PC-9 (cell line): ENCODE data around the gene SH3BP4. TPM values are rescaled to one million over a fixed set of nuclear protein-coding genes. Genes with fewer than 3 reads are reported as not detected.
A peak's percentile ranks its signal among the peaks of the same experiment; 100 is the strongest.

Experiments
- BruUV-seq: library from RNA; stranded (reverse); fragments of 400-500 nt; replicated peaks from 2 replicates; lab custom pipeline; 2021; lab: Mats Ljungman, UMichigan
- CTCF ChIA-PET: fragments of 300-600 bp; sonication (Branson Sonifier 250); formaldehyde crosslinking; loops from one replicate; lab custom pipeline; 2022; ENCODE audit warnings: antibody characterized with exemption; lab: Charles Lee
- POLR2A ChIA-PET: fragments of 300-600 bp; sonication (Branson Sonifier 250); formaldehyde crosslinking; loops from one replicate; lab custom pipeline; 2022; ENCODE audit warnings: antibody characterized with exemption; ENCODE audit not compliant: unreplicated experiment; lab: Charles Lee
- DNase-seq, 2 experiments: peaks; one replicate each; pipeline versions ENCODE4 v3.0.0 to v3.0.0-alpha.2; 2015 to 2022; ENCODE audit warnings: mixed read lengths in 1 of 2
- H2AFZ ChIP-seq: fragments of 200-600 bp; sonication (generic); 2 replicates; pipeline ENCODE4 v1.8.1; 2017; ENCODE audit warnings: antibody characterized with exemption
- H3F3A ChIP-seq: fragments of 200-600 bp; sonication (generic); 2 replicates; pipeline ENCODE4 v1.8.1; 2017; ENCODE audit warnings: antibody characterized with exemption, mild to moderate bottlenecking, low read depth; ENCODE audit not compliant: insufficient read depth
- H3K27ac ChIP-seq: fragments of 200-600 bp; sonication (generic); 2 replicates; pipeline ENCODE4 v1.6.1; 2016; ENCODE audit warnings: mixed run types
- H3K27me3 ChIP-seq: fragments of 200-600 bp; sonication (generic); 2 replicates; pipeline ENCODE4 v1.6.1; 2016; ENCODE audit warnings: low read depth, mixed run types; ENCODE audit not compliant: insufficient read depth
- H3K36me3 ChIP-seq: fragments of 200-600 bp; sonication (generic); 2 replicates; pipeline ENCODE4 v1.6.1; 2016; ENCODE audit warnings: low read depth, mixed run types
- H3K4me1 ChIP-seq: fragments of 200-600 bp; sonication (generic); replicated peaks from 2 replicates; pipeline ENCODE4 v1.6.1; 2016; ENCODE audit warnings: mixed run types; ENCODE audit not compliant: insufficient read depth
- H3K4me2 ChIP-seq: fragments of 200-600 bp; sonication (generic); 2 replicates; pipeline ENCODE4 v1.6.1; 2017; ENCODE audit warnings: mixed run types
- H3K4me3 ChIP-seq: fragments of 200-600 bp; sonication (generic); 2 replicates; pipeline ENCODE4 v1.6.1; 2016; ENCODE audit warnings: mixed run types
- H3K79me2 ChIP-seq: fragments of 200-600 bp; sonication (generic); 2 replicates; pipeline ENCODE4 v1.6.1; 2017; ENCODE audit warnings: low read depth, mixed run types
- H3K9me2 ChIP-seq: fragments of 200-600 bp; sonication (generic); 2 replicates; pipeline ENCODE4 v1.8.1; 2017; ENCODE audit warnings: mild to moderate bottlenecking; ENCODE audit not compliant: insufficient read depth
- H3K9me3 ChIP-seq: fragments of 200-600 bp; sonication (generic); 2 replicates; pipeline ENCODE4 v1.8.1; 2016; ENCODE audit warnings: low read depth; ENCODE audit not compliant: insufficient read depth
- H4K20me1 ChIP-seq: fragments of 200-600 bp; sonication (generic); 2 replicates; pipeline ENCODE4 v1.8.1; 2017; ENCODE audit not compliant: insufficient read depth
- EZH2 ChIP-seq: fragments of 200-600 bp; sonication (generic); IDR thresholded peaks from 2 replicates; pipeline ENCODE4 v1.8.0; 2017; ENCODE audit warnings: antibody characterized with exemption, low read depth
- intact Hi-C: fragments of 100-400 bp; cut with micrococcal nuclease; formaldehyde crosslinking; loops from one replicate; pipeline ENCODE4 v1.10.0; 2022; ENCODE audit not compliant: unreplicated experiment
- total RNA-seq: library from RNA; stranded (reverse); gene quantifications from 2 replicates; pipeline ENCODE4 v1.2.3, GENCODE V29; 2021
- TF ChIP-seq, protein P1 (sequence below): fragments of 200-600 bp; sonication (generic); conservative IDR thresholded peaks from 2 replicates; pipeline ENCODE4 v1.6.1; 2017; ENCODE audit warnings: mixed run types, antibody characterized with exemption, mild to moderate bottlenecking, moderate library complexity

SH3BP4 gene
- total RNA-seq, 1 experiment from 2014 or later, result 131 TPM

DNA sequence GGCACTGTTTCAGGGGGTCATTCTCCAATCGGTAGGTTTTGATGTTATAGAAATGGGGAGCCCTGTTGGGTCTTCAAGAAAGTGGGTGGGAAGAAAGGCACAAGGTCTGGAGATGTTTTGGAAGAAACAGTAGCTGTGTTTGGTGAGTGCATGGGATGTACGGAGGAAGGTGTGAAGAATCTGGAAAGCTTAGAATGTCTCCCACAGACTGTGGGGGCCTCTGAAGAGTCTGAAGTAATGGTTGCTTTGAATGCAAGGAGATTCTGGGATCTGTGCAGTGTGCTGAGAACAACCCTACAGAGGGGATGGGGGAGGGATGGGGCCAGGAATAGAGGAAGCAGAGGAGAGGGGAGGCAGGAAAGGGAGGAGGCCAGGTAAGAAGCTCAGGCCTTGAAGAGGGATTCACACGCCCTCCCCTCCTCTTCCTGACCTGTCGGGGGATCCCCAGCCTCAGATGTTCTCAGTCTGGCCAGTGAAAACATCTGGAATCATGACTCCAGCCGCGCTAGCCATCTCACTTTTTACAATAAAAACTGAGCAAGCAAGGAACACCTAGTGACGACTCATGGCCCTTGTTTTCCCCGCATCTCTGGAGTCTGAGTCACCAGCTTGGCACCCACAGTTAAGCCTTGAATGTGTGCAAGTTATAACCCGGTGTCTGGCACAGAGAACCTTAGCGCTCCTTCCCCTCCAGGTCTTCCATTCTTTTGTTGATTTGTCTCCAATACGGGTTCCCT is 74.2 kb downstream of the SH3BP4 start:
- H3K27me3 ChIP-seq, result no peaks in the 10 kb centered on the region
- H3K9me2 ChIP-seq, result no peaks in the 10 kb centered on the region
- H3F3A ChIP-seq, result peaks cover 76% of the 10 kb centered on the region
- H3K4me3 ChIP-seq, result peak overlapping the region; percentile 43; the same call in 1 of the 2 replicates
- no peak overlapping the region for H2AFZ ChIP-seq
- H3K9me3 ChIP-seq, result no peaks in the 10 kb centered on the region
- CTCF ChIA-PET, result no interaction called here
- DNase-seq, result peak; percentile 87 to 97
- no peaks in the 10 kb centered on the region for H3K36me3 ChIP-seq
- POLR2A ChIA-PET, result interaction anchor here (0.6 to 1.9 kb wide), 5 partner anchors 45 to 722 kb away, joined by 3 to 22 read pairs (median 4); no protein-coding TSS in a partner anchor
- H3K4me2 ChIP-seq, result peak overlapping the region; percentile 93
- H3K79me2 ChIP-seq, result peaks cover 84% of the 10 kb centered on the region
- intact Hi-C loops, result loop anchor here (1.0 to 2.0 kb wide), 4 partner anchors 73 to 198 kb away; partner anchors contain the start of gene SH3BP4
- H3K4me1 ChIP-seq, result peaks cover 89% of the 10 kb centered on the region
- peak overlapping the region; percentile 98 for H3K27ac ChIP-seq
- no peak for TF ChIP-seq EZH2
- TF ChIP-seq, protein P1, sequence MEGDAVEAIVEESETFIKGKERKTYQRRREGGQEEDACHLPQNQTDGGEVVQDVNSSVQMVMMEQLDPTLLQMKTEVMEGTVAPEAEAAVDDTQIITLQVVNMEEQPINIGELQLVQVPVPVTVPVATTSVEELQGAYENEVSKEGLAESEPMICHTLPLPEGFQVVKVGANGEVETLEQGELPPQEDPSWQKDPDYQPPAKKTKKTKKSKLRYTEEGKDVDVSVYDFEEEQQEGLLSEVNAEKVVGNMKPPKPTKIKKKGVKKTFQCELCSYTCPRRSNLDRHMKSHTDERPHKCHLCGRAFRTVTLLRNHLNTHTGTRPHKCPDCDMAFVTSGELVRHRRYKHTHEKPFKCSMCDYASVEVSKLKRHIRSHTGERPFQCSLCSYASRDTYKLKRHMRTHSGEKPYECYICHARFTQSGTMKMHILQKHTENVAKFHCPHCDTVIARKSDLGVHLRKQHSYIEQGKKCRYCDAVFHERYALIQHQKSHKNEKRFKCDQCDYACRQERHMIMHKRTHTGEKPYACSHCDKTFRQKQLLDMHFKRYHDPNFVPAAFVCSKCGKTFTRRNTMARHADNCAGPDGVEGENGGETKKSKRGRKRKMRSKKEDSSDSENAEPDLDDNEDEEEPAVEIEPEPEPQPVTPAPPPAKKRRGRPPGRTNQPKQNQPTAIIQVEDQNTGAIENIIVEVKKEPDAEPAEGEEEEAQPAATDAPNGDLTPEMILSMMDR, result no peak
- no peaks in the 10 kb centered on the region for H4K20me1 ChIP-seq
- no TSS peak for BruUV-seq

DNA sequence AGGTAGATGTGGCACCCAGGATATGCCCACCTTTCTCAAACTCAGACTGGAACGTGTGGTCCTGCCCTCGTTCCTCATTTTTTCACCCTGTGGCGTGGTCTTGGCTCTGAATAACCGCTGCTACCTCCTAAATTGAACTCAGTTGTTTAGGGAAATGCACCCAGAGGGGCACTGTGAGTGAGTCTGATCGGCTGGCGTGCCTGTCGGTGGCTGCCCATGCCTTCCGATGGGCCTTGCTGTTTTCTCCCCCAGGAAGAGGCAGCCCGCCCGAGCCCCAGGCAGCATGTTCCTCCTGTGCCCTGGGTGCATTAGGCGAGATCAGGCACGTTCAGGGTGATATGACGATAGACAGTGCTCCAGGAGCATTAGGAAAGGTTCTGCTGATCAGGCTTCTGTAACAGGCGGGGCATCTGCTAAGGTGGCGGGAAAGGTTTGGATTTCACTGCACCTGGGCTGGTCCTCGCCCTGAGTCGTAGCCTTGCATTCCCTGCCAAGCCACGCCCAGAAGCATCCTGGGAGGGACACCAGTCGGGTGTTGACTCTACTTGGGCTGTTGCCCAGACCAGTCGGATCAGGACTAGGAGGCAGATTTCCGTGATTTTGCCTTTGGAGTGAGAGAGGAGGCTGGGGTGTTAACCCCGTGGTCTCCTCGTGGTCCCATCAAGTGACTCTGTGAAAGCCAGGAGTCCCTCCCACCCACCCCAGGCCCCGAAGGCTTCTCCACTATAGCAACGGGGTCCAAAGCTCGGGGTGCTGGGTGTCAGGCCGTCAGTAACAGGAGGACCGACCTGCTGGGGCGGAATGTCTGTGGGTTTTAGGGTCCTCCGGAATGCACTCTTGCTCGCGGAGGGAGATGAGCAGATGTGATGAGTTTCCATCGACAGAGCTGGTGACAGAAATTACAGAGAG is 75.1 kb downstream of the SH3BP4 start:
- Histone ChIP-seq H4K20me1 (no peaks in the 10 kb centered on the region), H3K4me3 (peak overlapping the region; percentile 61), H3K36me3 (no peaks in the 10 kb centered on the region), H3K4me2 (peak overlapping the region; percentile 93), H3K79me2 (peaks cover 90% of the 10 kb centered on the region), H3K4me1 (peaks cover 79% of the 10 kb centered on the region), H3K9me3 (no peaks in the 10 kb centered on the region), H2AFZ (no peak overlapping the region), H3K27me3 (no peaks in the 10 kb centered on the region), H3F3A (peaks cover 66% of the 10 kb centered on the region), H3K27ac (peak overlapping the region; percentile 98), H3K9me2 (no peaks in the 10 kb centered on the region)
- ChIA-PET CTCF (no interaction called here), POLR2A (interaction anchor here (0.6 to 1.9 kb wide), 6 partner anchors 45 to 1163 kb away, joined by 3 to 22 read pairs (median 4); no protein-coding TSS in a partner anchor)
- DNase-seq, result peak; percentile 98 to 99
- TSS peak; percentile 60 for BruUV-seq
- intact Hi-C loops, result loop anchor here (1.0 to 2.0 kb wide), 10 partner anchors 18 to 199 kb away; partner anchors contain the start of gene SH3BP4
- TF ChIP-seq, protein P1, result no peak
- no peak for TF ChIP-seq EZH2
